GM19324 (cell line): ENCODE results near the gene RAB1B.
"Not testable (repeated sequence)": the region's sequence is repeated elsewhere in the genome, so short reads cannot be mapped to it uniquely, and the experiment has no call there.

ENCODE experiments used
- ATAC-seq: cut with Tn5 transposase; IDR thresholded peaks from one replicate; pipeline ENCODE4 v1.9.1; 2021; ENCODE audit warnings: mild to moderate bottlenecking, moderate library complexity; ENCODE audit not compliant: unreplicated experiment, low FRiP score

RAB1B gene

DNA sequence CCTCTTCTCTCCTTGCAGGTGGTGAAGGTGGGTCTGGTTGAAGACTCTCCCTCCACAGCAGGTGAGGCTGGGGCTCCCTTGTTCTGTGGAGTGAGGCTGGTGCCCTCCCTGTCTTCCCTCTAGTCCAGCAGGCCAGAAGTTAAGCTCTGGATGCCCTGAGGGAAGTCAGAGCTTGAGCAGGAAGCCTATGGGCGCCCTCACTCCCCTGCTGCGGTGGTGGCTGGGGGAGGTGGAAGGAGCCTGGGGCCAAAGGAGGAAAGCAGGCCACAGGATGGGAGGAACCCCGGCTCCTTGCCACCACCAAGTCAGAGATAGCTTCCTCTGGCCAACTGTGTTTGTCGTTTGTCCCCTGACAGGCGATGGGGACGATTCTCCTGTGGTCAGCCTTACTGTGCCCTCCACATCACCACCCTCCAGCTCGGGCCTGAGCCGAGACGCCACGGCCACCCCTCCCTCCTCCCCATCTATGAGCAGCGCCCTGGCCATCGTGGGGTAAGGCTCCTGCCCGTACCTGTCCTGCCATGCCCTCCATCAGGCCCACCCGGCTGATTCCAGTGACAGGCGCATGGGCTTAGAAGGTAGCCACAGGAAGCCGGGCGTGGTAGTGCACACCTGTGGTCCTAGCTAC is 29.5 kb upstream of the RAB1B start:
- no peak for ATAC-seq

DNA sequence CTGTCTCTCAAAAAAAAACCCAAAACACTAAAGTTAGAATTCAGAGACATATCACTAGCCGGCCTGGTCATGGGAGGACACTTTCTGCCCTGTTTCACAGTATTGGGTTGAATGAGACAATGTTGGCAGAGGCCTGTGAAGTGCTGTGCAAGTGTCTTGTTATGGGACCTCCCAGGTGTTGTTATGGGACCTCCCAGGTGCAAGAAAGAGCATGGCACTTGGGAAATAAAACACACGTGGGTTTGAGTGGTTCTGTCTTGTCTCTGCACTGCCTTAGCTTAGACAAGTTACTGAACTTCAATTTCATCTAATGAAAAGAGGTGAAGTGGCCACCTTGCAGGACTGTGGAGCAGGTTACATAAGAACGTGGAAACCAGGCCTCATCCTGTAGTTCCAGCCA is 28.9 kb upstream of the RAB1B start:
- no peak for ATAC-seq

DNA sequence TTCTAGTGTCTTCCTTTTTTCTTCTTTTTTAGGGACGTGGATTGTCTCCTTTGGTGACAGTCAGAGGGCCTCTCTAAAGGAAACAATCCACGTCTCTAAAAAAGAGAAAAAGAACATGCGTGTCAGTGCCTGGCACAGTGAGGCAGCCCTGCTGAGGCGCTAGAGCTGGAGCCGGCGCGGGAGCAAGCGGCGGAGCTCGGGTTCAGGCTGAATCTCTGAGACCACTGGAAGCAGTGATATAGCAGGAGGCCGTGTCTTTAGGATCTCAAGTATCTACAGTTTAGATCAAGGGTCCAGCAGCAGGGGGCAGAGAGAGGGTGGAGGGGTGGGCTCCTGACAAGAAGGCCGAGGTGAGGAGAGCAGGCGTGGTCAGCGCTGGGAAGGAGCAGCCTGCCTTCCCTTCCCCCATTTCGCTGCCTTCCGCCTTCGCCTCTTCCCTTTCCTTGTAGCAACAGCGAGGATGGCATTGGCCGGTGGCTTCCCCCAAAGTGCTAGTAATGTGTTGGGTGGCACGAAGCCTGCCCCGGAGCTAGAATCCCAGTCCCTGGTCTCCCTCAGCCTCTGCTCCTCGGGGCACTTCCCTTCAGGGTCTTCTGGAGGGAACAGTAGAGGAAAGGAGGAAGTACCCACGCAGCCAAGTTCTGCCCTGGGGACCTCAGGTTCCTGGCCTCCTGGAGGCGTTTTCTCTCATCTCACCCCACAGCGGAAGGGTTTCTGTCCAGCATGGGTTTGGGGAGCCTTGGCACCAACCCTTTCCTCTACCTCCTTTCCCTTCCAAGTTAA is 28.2 kb upstream of the RAB1B start:
- no peak for ATAC-seq

DNA sequence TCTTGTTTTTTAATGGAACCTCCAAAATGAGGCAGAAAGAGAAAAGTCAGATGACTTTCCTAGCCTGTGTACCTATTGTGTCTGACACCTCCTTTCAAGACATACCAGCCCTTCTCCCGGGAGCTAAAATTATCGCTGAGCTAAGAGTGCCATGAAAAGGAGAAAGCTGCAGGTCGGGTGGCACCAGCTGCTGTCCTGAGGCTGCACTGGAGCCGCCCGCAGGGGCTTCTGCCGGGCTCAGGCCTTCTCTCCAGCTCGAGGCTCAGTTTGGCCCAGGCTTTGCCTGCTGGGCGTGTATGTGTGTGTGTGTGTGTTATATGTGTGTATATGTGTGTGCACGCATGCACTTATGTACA is 27.7 kb upstream of the RAB1B start:
- no peak for ATAC-seq

DNA sequence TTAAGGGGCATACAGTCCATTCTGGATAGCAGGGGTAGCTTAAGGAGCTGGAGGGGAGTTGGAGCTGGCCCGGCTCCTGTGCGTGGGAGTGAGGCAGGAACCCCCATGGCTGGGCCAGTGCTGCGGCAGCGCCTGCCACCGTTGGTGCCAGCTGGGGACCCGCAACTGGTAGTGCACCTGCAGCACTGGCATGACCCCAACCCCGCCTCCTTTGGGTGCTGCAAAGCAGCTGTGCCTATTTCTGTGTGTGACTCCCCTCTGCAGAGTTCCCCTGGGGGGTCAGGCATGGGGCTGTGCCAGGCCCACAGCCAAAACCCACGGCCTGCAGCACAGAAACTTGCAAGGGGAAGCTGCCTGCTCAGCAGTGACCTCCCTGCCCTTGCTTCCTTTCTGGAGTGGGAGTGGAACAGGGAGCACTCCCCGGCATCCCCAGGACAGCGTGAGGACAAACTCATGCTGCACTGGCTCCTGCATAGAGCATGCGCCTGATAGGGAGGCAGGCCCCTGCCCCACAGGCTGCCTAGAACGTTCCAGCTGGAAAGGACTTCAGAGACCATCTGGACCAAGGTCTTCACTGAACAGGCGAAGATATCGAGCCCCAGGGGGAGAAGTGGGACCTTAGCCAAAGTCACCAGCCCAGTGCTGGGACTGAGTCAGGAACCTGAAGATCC is 26.2 kb upstream of the RAB1B start:
- ATAC-seq: no peak

DNA sequence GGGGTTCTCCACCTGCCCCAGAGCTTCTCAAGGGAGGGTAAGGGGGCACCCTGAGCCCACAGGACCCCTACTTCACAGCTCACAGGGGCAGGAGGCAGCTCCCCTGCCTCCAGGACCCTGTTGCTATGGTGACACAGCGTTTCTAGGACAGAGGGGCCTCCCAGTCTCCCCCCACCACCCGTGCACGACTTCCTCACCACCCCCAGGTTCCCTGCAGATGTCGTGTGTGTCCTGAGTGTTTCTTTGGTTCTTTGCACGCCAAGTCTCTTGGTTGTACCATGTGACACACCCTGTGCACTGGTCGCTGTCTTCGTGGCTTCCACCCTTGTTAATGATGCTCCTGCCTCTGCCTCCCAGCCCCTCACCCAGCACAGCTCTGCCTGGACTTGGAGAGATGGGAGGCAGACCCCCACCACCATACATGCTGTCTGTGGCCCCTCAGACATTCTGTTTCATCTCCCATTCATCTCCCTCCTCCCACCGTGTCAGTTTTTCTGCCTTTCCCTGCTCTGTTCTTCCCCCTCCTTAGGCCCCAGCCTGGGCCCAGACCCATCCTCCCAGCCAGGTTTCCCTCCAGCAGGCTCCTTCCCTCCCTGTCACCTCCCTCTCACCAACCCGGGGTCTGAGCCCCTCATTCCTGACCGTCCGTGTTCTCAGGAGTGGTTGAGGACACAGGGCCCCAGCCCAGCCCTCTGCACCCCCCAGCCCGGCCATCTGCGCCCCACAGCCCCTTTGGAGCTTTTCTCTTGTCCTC is 24.5 kb upstream of the RAB1B start:
- no peak for ATAC-seq

DNA sequence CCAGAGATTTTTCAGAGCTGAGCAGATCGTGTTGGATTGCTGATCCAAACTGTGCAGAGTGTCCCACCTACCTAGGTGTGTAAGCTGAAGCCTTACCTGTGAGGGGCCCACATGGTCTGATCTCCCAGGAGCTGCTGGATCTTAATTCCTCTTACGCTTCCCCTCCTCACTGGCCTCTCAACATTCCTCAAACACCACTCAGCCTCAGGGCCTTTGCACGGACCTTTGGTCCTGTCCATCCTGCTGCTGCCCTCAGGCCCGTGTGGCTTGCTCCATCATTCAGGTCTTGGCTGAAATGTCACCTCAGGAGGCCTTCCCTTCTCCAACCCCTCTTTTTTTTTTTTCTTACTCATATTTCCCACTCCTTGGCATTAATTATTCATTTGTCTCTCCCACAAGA is 21.1 kb upstream of the RAB1B start:
- no peak for ATAC-seq

DNA sequence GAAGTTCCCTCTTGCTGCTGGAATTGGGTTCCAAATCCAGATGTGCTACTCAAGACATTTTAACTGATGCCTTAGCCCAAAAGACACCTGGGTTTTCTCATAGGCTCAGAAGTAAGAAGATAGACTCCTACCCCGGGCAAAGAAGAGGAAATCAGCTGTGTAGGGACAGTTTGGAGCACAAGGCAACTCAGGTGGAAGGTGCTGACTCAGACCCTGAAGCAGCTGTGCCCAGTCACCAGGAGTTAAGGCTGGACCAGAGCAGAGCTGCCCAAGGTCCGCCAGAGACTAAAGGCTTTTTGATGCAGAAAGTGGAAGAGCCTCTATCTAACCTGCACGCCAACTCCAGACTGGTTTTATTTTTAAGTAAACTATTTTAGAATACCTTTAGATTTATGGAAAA is 20.6 kb upstream of the RAB1B start:
- no peak for ATAC-seq

DNA sequence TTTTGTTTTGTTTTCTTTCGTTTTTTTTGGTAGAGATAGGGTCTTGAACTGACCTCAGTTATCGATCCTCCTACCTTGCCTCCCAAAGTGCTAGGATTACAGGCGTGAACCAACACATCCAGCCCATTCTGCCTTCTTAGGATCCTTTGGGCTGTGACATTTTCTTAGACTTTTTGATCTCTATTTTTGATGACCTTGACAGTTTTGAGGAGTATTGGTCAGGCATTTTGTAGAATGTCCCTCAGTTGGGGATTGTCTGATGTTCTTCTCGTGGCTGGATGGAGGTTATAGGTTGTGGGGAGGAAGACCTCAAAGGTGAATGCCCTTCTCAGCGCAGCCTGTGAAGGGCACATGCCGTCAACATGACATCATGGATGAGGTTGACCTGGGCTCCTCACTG is 19.5 kb upstream of the RAB1B start:
- ATAC-seq: no peak

DNA sequence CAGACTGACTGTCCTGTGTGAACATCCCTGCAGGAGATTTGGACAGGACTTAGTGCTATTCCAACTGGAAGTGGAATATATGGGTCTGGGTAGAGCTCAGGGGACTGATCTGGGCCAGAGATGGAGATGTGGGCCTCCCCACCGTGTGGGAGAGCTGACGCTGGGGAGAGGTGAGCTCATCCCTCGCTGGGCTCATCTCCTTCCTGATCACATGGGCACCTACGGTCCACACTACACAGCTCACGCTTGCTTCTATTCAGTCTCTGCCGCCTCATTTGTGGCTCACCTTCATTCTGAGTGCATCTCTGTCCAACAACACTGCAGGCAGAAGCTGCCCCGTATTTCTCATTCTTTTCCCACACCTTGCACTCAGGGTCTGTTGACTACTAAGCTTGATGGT is 16.6 kb upstream of the RAB1B start:
- ATAC-seq: no peak

DNA sequence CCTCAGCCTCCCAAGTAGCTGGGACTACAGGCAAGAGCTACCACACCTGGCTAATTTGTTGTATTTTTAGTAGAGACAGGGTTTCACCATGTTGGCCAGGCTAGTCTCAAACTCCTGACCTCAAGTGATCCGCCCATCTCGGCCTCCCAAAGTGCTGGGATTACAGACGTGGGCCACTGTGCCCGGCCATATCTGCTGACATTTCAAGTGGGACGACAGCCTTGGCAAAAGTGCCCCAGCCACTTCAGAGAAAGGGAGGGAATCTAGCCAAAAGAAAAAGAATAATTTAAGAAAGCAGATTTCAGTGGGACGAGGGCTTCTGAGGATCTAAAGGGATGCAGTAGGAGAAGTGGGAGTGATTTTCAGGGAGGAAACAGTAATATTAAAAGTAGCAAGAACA is 15.4 kb upstream of the RAB1B start:
- ATAC-seq: not testable (repeated sequence)

DNA sequence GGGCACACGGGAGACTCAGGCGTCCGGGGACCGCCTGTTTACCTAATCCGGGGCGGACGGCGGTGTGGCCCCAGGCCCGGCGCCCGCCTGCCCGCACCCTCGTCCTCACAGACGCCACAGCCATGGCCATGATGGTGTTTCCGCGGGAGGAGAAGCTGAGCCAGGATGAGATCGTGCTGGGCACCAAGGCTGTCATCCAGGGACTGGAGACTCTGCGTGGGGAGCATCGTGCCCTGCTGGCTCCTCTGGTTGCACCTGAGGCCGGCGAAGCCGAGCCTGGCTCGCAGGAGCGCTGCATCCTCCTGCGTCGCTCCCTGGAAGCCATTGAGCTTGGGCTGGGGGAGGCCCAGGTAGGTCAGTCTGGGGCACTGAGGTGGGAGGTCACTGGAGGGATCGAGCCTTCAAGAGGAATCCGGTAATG is 10.0 kb upstream of the RAB1B start:
- ATAC-seq: no peak

DNA sequence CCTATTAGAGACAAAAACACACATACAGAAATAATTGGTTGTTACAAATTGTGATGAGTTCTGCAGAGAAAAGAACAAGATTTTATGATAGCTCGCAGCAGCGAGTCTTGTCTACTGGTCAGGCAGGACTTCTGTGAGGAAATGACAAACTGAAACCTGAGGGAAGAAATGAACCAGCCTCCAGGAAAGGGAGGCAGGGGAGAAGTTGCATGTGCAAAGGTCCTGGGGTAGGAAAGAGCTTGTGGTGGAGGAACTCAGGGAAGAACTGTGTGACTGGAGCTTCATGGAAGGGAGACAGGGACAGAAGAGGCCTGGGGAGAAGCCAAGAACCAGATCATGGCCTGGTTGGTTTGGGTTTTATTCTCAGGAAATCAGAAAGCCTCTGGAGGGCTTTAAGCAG is 9.2 kb upstream of the RAB1B start:
- no peak for ATAC-seq

DNA sequence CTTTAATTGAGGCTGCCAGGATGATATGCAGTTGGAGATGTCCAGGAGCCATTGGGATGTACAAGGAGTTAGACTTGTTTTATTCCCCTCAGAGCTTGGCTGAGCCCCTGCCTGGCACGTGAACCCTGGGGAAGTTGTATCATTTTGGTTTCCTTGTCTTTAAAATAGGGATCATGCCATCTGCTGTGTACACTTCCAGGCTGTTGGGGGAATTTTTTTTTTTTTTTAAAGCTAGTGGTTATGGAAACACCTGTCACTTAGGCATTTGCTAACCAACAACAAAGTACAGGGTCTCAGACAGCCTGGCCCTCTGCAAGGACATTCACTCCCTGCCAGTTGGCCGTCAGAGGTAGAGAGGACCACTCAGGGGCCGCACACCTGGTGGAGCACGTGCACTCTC is 8.5 kb upstream of the RAB1B start:
- ATAC-seq: no peak

DNA sequence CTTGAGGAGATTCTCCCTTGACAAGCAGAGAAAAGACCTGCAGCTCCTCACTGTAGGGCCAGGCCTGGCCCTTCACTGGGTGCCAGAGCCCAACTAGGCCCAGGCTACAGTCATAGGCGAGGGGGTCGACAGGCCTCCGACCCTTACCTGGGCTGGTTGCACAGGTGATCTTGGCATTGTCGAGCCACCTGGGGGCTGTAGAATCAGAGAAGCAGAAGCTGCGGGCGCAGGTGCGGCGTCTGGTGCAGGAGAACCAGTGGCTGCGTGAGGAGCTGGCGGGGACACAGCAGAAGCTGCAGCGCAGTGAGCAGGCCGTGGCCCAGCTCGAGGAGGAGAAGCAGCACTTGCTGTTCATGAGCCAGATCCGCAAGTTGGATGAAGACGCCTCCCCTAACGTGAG is 6.9 kb upstream of the RAB1B start:
- no peak for ATAC-seq

DNA sequence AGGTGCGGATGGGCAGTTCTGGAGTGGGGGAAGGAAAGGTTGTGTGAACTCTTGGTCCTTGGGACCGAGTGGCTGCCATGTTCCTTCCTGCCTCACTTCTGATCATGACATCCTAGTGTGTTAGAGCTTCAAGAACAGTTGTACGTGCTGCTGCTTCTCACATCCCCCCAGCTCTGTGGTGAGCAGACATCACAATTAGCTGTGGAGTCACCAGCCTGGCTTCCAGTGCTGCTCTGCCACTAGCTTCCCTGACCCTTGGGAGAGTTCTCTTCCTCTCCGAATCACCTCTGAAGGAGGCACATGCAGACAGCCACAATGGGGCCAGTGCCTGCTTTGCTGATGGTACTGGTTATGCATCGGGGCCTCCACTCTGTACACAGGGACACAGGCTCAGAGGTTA is 6.2 kb upstream of the RAB1B start:
- no peak for ATAC-seq

DNA sequence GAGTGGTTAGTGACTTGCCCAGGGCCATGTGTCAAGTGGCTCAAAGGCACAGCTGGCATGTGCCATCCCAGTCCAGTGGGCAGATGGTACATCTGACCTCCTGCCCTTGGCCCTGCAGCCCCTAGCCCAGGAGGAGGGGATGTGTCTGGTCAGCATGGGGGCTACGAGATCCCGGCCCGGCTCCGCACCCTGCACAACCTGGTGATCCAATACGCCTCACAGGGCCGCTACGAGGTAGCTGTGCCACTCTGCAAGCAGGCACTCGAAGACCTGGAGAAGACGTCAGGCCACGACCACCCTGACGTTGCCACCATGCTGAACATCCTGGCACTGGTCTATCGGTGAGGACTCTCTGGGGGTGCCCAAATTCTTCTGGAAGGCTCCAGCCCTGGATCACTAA is 5.7 kb upstream of the RAB1B start:
- no peak for ATAC-seq

DNA sequence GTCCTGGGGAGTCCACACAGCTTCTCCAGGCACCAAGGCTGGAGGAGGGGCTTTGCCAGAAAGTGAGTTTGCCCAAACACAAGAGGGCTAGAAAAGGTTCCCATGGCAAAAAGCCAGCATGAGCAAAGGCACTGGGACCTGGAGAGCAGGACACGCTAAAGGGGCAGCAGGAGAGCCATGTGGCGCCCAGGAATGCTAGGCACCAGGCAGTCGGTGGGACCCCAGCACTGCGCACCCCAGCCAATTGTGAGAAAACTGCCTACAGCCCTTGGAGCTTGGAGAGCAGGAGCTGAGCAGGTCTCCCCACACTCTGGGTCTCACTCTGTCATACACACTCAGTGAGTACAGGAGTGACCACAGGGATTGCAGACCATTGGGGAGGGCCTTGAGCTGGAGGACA is 5.2 kb upstream of the RAB1B start:
- ATAC-seq: no peak

DNA sequence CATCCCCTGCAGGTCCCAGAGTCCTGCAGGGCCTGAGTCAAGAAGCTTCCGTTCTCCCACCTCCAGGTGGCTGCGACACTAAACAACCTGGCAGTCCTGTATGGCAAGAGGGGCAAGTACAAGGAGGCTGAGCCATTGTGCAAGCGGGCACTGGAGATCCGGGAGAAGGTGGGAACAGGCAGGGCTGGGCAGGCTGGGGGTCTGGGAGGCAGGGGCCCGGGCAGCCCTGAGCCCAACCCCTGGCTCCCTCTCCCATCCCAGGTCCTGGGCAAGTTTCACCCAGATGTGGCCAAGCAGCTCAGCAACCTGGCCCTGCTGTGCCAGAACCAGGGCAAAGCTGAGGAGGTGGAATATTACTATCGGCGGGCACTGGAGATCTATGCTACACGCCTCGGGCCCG is 4.7 kb upstream of the RAB1B start:
- ATAC-seq: no peak

DNA sequence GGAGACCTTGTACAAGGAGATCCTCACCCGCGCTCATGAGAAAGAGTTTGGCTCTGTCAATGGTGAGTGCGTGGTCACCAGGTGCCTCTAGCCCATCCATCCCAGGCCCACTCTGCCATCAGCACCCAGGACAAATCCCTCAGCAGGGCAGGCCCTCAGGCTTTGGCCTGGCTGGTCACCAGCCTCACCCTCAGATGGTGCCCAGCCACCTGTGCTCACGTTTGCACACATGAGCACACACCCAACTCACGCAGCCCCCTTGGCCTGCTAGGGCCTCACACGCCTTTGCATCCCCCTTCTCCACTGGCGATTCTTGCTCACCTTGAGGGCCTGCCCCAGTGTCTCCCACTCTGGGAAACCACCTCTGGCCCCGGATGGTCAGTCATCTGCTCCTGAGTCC is 4.1 kb upstream of the RAB1B start:
- no peak for ATAC-seq

DNA sequence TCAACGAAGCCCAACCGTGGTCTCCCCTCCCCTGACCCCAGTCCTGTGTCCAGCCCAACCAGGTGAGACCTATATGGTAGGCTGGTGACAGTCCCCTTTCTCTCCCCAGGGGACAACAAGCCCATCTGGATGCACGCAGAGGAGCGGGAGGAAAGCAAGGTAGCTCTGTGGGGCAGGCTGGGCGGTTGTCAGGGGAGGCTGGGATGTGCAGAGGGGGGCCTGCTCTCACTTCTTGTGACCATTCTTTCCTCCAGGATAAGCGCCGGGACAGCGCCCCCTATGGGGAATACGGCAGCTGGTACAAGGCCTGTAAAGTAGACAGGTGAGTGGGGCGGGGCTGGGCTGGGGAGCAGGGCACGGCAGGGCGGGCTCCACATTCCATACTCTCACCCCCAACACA is 3.5 kb upstream of the RAB1B start:
- ATAC-seq: no peak
